ENCODE results near the gene RASL12.

RASL12 gene

GRCh38 chr15:65072617-65073016 is 4.8 kb upstream of the RASL12 start:
- DNase-seq, result no peak

DNA sequence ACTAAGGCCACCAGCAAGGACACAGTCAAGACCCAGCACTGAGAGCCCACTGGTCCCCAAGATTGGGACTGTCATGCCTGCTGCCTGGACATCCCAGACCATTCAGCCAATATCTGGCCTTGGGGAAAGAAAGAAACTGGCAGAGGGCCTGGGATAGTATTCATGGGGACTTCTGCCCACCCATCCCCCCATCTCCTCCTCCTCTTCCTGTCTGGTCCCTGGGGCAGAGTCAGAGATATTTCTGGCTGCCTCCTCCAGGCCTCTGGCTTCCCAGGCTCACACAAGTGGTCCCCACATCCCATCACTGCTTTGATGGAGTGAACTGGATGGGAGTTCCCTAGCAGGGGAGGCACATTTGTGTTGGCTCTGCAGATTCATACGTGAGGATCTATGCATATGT is 4.2 kb upstream of the RASL12 start:
- no peak for DNase-seq

DNA sequence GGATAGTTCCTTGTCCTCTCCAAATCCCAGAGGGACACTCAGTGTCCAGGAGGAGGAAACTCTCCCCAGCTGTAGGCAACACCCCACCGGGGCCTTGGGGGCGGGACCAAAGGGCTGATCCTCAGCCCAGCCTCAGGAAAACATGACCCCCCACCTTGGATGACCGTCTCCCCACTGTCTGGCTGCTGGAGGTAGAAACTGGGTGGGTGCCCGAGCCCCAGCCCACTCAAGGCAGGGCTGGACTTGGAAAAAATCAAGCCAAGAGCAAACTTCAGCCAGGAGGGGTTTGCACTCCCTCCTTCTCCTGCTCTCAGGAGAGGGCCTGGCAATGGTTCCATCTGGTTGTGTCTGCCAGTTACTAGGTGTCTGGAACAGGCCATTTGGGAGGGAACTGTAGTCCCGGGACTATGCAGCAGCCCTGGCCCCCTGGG is 3.6 kb upstream of the RASL12 start:
- DNase-seq, result no peak

GRCh38 chr15:65069779-65070546 is 2.2 kb upstream of the RASL12 start:
- DNase-seq, result no peak

- no peak for DNase-seq
Observed at GRCh38 chr15:65069179-65069578, 1.4 kb upstream of the RASL12 start.

DNA sequence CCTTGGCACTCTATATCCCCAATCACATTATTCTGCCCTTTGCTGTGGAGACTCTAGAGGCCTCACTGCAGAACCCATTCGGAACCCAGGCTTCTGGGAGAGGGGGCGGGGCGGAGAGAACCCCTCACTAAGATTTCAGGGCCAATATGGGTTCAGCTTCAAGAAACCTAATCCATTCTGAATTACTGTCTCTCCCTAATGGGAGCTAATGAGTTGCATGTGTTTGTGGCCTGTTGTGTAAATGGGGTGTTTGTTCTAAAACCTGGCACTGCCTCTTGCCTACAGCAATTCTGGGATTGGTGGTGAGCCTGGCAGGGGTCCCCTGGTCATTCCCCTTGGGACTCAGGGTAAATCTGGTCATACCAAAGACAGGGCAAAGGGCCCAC is 605 bp upstream of the RASL12 start:
- no peak for DNase-seq

DNA sequence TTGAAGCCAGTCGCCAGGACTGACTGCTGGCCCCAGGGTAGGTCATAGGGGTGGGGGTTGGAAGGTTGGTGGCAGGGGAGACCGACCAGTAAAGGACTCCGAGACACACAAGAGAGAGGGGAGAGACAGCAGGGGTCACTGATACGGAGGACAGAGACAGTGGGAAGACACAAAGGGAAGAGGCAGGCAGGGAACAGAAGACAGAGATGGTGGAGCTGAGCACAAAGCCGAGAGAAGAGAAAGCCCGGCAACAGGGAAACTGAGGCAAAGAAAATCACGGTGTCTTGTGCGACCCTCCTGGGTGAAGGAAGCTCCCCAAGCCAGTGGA is 510 bp downstream of the RASL12 start:
- DNase-seq, result no peak

- DNase-seq, result no peak
Observed at GRCh38 chr15:65066635-65067316, 1.0 kb downstream of the RASL12 start.

GRCh38 chr15:65066001-65066634 is 1.7 kb downstream of the RASL12 start:
- no peak for DNase-seq

DNA sequence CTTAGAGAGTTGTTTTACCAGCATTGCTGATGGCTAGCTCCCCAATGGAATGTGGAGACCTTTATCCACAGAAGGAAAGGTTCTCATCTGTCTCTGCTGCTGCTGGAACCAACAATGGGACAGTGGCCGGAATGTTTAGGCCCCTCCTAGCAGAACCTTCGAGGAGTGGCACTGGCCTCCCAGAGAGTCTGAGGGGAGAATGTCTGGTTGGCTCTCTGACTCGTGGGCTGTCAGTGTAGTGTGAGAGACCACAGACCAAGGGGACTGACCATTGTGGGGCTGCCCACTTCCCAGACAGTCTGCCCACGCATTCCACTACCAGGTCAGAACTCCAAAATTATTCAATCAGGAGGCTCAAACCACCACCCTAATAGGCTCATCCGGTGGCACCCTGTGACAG is 5.1 kb downstream of the RASL12 start:
- no peak for DNase-seq

DNA sequence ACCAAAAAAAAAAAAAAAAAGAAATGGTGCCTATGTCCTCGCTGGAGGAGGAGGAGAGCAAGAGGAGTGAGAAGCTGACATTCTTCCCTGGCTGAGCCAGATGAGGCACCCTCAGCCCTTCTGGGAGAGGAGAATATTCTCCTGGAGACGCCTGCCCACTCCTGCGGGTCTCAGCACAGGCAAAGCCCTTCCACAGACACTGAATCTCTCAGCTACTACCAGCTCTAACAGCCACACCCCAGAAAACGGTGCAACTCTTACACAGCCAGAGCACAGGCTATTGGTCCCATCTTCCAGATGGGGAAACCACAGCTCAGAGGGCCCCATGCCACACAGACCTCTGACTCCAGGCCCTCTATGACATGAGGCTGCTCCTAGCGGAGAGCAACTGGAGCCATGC is 5.7 kb downstream of the RASL12 start:
- DNase-seq, result no peak

- DNase-seq, result no peak
Observed at GRCh38 chr15:65060641-65061397, 7.0 kb downstream of the RASL12 start.

- DNase-seq, result no peak
Observed at GRCh38 chr15:65059931-65060596, 7.7 kb downstream of the RASL12 start.

- DNase-seq, result no peak
Observed at GRCh38 chr15:65059369-65059750, 8.4 kb downstream of the RASL12 start.

- DNase-seq, result no peak
Observed at GRCh38 chr15:65058394-65059368, 9.1 kb downstream of the RASL12 start.

- DNase-seq, result no peak
Observed at GRCh38 chr15:65057549-65057940, 10.2 kb downstream of the RASL12 start.

GRCh38 chr15:65056868-65057548 is 10.8 kb downstream of the RASL12 start:
- DNase-seq, result no peak

DNA sequence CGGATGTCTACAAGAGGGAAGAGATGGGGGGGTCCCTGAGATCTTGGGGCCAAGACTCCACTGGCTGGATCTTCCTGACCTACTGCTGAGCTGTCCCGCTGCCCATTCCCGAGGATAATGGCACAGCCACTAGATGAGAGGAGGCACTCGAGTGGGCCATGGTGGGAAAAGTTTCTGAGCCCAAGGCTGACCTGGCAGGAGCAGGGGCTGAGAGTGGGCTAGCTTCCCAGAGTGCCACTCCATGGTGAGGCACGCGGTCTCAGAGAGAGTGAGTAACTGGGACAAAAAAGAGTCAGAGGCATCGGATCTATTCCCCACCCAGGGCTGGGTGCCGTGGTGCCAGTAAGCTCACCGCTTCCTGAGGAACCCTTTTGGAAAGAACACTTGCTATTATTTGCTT is 11.7 kb downstream of the RASL12 start:
- no peak for DNase-seq

- no peak for DNase-seq
Observed at GRCh38 chr15:65055201-65055870, 12.5 kb downstream of the RASL12 start.
